GM21576 (cell line): ENCODE results near the gene CIROP.

Source experiments
- ATAC-seq: cut with Tn5 transposase; IDR thresholded peaks from one replicate; pipeline ENCODE4 v1.9.1; 2021; ENCODE audit warnings: mild to moderate bottlenecking, moderate library complexity; ENCODE audit not compliant: unreplicated experiment

CIROP gene

GRCh38 chr14:23132970-23133369 is 28.2 kb upstream of the CIROP start:
- ATAC-seq = no peak

GRCh38 chr14:23131482-23131881 is 26.7 kb upstream of the CIROP start:
- no peak for ATAC-seq

GRCh38 chr14:23130871-23131270 is 26.1 kb upstream of the CIROP start:
- no peak for ATAC-seq

GRCh38 chr14:23129759-23130316 is 25.0 kb upstream of the CIROP start:
- ATAC-seq = no peak

- ATAC-seq = no peak
These were observed 24.4 kb upstream of the CIROP start for GRCh38 chr14:23128969-23129758.

- no peak for ATAC-seq
These were observed 23.1 kb upstream of the CIROP start for GRCh38 chr14:23127861-23128260.

- ATAC-seq = no peak
These were observed 21.9 kb upstream of the CIROP start for GRCh38 chr14:23126548-23127278.

GRCh38 chr14:23125933-23126524 is 21.2 kb upstream of the CIROP start:
- ATAC-seq = no peak

GRCh38 chr14:23125011-23125410 is 20.2 kb upstream of the CIROP start:
- no peak for ATAC-seq

GRCh38 chr14:23124337-23124954 is 19.7 kb upstream of the CIROP start:
- ATAC-seq = no peak

GRCh38 chr14:23123419-23123818 is 18.6 kb upstream of the CIROP start:
- ATAC-seq = no peak

- ATAC-seq = no peak
These were observed 17.3 kb upstream of the CIROP start for GRCh38 chr14:23122086-23122485.

GRCh38 chr14:23121361-23121771 is 16.6 kb upstream of the CIROP start:
- peak; percentile 45 for ATAC-seq

- peak; percentile 71 for ATAC-seq
These were observed 15.9 kb upstream of the CIROP start for GRCh38 chr14:23120541-23121251.

GRCh38 chr14:23119363-23120327 is 14.9 kb upstream of the CIROP start:
- no peak for ATAC-seq

GRCh38 chr14:23118506-23119362 is 13.9 kb upstream of the CIROP start, which contains the start of gene CEBPE:
CEBPE (minus strand) TSS chr14:23119255; CDS start chr14:23119091, 164 bp downstream.
- ATAC-seq = no peak

GRCh38 chr14:23117371-23118020 is 12.7 kb upstream of the CIROP start:
- no peak for ATAC-seq

- ATAC-seq = no peak
These were observed 11.1 kb upstream of the CIROP start for GRCh38 chr14:23115918-23116317.
